Lung microvascular endothelial cell (primary cell): Measurements from ENCODE around the gene CELSR3. TPM values are rescaled to one million over a fixed set of nuclear protein-coding genes. Genes with fewer than 3 reads are reported as not detected.

Experiments
- DNase-seq, 2 donors: peaks; one replicate each; pipeline versions ENCODE4 v3.0.0 to v3.0.0-alpha.2; 2010; ENCODE audit warnings: low read depth in 2 of 2
- total RNA-seq: library from RNA; depleted of rRNA; stranded (reverse); fragments of >200 nt; gene quantifications from 2 replicates; pipeline ENCODE4 v1.2.1, GENCODE V29; 2014

The CELSR3 gene, protein sequence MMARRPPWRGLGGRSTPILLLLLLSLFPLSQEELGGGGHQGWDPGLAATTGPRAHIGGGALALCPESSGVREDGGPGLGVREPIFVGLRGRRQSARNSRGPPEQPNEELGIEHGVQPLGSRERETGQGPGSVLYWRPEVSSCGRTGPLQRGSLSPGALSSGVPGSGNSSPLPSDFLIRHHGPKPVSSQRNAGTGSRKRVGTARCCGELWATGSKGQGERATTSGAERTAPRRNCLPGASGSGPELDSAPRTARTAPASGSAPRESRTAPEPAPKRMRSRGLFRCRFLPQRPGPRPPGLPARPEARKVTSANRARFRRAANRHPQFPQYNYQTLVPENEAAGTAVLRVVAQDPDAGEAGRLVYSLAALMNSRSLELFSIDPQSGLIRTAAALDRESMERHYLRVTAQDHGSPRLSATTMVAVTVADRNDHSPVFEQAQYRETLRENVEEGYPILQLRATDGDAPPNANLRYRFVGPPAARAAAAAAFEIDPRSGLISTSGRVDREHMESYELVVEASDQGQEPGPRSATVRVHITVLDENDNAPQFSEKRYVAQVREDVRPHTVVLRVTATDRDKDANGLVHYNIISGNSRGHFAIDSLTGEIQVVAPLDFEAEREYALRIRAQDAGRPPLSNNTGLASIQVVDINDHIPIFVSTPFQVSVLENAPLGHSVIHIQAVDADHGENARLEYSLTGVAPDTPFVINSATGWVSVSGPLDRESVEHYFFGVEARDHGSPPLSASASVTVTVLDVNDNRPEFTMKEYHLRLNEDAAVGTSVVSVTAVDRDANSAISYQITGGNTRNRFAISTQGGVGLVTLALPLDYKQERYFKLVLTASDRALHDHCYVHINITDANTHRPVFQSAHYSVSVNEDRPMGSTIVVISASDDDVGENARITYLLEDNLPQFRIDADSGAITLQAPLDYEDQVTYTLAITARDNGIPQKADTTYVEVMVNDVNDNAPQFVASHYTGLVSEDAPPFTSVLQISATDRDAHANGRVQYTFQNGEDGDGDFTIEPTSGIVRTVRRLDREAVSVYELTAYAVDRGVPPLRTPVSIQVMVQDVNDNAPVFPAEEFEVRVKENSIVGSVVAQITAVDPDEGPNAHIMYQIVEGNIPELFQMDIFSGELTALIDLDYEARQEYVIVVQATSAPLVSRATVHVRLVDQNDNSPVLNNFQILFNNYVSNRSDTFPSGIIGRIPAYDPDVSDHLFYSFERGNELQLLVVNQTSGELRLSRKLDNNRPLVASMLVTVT (N-terminal part only)
- total RNA-seq: 0.20 and 0.22 TPM in 2 replicates

DNA sequence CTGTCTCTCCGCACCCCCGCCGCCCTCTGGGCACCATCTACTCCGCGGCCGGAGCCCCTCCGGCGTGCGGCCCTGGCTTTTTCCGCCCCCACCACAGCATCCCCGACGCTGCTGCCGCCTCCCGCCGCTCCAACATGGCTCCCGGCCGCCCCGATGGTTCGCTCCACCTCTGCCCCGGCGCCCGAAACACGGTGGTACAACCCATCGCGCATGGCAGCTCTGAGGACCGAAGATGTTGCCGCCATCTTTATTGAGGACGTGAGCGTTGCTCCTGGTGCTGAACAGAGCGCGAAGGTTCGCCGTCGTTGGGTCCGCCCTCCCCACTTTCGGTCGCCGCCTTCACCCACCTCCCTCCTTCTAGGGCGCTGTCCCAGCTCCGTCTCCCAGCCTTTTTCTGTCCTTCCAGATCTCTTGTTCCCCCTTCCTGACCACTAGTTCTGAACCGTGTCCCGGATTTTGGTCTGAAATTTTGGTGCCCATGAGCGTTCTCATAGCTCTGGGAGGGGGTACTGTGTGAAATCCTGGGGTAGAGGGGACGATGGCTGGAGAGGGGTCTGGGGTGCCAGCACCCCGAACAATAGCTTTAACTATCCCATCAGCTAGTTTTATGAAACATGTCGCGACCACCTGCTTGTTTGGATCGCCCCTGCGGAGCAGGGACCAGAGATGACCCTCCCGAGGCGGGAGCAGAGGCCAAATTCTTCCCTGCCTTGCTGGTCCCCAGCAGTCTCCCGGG is at the start of gene CELSR3:
CELSR3 (minus strand) TSS at position 134 of the 736 bp plus-strand sequence. CDS start 252 bp downstream, outside the sequence.
- peak; percentile 89 to 91 for DNase-seq

DNA sequence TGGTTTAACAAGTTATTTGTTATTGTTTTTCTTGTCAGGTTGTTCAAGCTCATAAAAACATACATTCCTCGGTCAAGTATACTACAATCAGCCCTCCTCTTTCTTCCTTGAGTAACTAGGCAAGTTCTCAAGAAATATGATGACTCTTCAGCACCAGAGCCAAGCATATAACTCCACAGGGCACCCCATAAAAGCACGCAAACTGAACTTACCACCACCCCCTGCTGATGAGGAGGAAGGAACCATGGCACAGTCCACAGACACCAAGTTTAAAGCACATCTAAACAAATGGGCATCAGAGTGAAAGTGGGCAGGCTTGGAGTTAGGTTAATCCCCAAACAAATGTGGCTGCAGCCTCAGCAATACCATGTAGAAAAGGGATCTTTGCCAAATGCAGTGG is 49.0 kb upstream of the CELSR3 start:
- no peak for DNase-seq

DNA sequence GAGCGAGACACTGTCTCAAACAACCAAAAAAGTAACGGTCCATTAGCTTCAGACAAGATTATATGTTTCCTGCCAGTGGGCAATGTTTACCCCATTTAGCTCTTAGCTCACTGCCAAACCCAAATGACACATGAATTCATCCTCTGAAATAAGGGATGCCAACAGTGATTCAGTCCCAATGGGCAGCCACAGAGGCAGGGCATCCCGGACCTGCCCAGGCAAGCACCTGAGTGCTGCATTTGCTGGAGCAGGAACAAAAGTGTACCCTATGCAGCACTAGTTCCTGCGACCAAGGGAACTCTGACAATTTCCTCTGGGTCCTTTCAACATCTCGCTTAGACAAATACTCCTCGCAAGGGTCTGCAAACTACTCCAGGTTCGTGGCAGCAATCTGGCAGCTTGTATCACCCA is 46.4 kb upstream of the CELSR3 start:
- DNase-seq: no peak

GRCh38 chr3:48708481-48708889 is 45.8 kb upstream of the CELSR3 start:
- DNase-seq: no peak

GRCh38 chr3:48707157-48707556 is 44.5 kb upstream of the CELSR3 start:
- no peak for DNase-seq

- no peak for DNase-seq
These were observed 39.7 kb upstream of the CELSR3 start for GRCh38 chr3:48702320-48702920.

DNA sequence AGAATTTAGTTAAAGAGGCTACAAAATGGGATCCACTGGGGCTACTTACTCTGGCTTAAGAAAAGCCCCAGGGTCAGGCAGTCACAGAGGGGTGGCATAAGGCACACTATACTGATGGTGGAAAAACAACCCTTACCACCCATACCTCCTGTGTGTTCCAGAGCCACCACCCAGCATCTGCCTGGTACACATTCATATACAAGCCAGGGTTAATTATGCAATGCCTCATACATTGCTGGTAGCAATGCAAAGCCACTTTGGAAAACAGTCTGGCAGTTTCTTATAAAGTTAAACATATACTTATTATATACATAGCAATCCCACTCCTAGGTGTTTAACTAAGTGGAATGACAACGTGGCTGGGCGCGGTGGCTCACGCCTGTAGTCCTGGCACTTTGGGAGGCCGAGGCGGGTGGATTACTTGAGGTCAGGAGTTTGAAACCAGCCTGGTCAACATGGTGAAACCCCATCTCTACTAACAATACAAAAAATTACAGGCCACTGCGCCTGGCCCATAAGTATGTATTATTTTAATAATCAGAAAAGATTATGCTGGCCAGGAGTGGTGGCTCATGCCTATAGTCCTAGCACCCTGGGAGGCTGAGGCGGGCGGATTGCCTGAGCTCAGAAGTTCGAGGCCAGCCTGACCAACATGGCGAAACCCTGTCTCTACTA is 38.2 kb upstream of the CELSR3 start:
- DNase-seq: no peak

- DNase-seq: no peak
These were observed 36.2 kb upstream of the CELSR3 start for GRCh38 chr3:48698891-48699290.

DNA sequence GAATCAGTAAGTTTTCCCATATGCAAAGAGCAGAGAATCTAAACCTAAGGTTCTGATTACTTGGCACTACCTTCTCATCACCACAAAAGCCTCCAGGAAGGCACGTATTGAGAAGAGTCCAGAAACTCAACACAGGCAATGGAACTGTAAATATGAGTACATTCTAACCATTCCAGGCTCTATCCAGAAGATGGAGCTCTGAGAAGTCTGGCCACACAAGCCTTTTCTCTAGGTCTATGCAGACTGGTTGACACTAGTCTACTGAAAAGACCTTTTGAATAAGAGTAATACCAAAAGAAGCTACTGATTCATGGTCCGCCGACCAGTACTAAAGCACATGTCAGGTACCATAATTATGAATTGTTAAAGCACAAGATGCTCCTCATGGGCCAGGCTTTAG is 35.3 kb upstream of the CELSR3 start:
- no peak for DNase-seq

DNA sequence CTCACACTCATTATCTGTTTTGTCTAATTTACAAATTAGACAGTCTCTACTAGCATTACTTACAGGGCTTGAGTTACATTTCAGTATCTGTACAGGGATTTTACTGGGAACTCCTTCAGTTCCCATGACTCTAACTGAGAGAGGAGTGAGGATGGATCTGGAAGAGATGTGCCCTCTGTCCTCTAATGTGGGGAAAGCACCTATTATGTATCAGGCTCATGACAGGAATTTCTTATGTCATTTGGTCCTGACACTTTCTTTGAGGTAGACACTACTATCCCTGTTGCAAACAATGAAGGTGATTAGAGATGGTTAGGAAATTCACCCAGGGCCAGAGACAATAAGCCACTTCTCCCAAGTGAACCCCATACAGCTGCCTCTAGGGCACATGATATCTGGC is 33.9 kb upstream of the CELSR3 start:
- DNase-seq: no peak

GRCh38 chr3:48696156-48696555 is 33.5 kb upstream of the CELSR3 start:
- DNase-seq: no peak

DNA sequence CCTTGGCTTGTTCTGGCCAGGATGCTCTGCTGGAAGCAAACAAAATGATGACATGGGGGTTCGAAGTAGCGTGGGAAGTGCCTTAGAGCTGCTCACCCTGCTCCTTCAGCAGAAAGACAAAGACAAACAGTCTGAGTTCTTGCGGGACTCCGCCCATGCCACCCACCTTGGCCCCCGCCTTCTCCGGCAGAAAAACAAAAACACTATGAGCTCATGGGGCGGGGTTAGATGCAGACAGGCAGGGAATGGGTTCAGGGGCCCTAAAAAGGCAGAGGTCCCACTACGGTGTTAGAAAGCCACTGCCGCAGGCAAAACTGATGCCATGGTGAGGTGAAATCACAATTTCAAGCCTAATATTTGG is 32.7 kb upstream of the CELSR3 start:
- peak in 1 of 2 donors; percentile 46 for DNase-seq

- DNase-seq: peak in 1 of 2 donors; percentile 69
These were observed 32.1 kb upstream of the CELSR3 start for GRCh38 chr3:48694610-48695392.

- no peak for DNase-seq
These were observed 31.1 kb upstream of the CELSR3 start for GRCh38 chr3:48693826-48694225.

- DNase-seq: no peak
These were observed 29.9 kb upstream of the CELSR3 start for GRCh38 chr3:48692551-48692950.

- no peak for DNase-seq
These were observed 28.3 kb upstream of the CELSR3 start for GRCh38 chr3:48690846-48691458.

DNA sequence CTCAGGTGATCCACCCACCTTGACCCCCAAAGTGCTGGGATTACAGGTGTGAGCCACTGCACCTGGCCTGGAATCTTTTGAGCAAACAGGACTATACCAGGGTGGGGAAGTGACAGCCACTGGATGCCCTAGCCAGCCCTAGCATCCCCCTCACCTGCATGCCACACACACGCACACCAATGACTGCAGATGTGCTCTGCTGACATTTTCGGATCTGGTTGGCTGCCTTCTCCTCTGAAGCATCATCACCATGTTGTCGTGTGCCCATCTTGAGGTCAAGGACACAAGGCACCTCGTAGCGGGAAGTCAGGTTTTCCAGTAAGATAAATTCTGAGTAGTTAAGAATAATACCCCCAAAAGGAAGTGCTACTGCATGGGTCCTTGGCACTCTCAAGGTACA is 26.7 kb upstream of the CELSR3 start:
- no peak for DNase-seq

- DNase-seq: no peak
These were observed 26.0 kb upstream of the CELSR3 start for GRCh38 chr3:48688737-48689075.
